NCI-H2196 treated with DMSO at 0.1 percent for 48 hours (cell line): ENCODE data around the gene DNAJB8.

ENCODE experiments used
- DNase-seq: peaks from one replicate; lab custom pipeline; 2025; ENCODE audit not compliant: unreplicated experiment; lab: John Stamatoyannopoulos, UW

The DNAJB8 gene

DNA sequence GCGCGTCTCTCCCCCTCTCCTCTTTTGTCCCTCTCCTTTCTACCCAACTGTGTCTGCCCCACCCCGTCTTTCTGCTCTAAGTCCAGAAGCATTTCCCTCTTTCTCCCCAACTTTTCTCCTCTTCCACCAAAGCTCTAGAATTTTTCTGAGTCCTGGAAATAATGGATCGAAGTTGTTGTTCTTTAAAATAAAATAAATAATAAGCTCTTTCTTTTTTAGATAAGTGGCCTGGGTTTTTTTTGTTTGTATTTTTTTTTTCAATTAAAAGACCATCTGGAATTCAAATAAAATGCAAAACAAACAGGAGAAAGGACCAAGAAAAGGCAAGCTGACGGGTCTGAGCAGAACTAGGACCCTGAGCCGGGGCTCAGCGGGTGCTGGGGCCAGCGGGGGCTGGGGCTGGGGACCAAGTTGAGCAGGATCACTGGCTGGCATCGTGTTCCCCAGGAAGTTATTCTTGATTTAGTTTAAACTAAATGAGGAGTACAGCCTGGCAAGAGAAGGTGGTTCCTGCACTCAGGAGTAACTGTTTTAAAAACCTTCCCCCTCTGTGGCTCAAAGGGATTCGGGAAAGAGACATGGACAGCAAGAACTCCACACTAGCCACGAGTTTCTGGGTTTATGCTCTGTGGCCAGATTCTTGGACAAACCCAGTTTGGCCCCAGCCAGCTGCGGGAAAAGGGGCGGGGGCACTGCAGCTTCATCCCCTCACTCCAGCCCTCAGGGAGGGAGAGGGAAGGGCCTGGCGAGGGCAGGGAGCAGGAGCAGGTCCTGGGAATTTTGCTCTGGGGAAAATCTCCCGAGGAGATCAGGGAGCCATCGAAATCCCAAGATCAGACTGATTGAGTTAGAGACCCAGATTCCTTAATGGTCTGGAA lies 18.0 kb upstream of the DNAJB8 start:
- no peak for DNase-seq

DNA sequence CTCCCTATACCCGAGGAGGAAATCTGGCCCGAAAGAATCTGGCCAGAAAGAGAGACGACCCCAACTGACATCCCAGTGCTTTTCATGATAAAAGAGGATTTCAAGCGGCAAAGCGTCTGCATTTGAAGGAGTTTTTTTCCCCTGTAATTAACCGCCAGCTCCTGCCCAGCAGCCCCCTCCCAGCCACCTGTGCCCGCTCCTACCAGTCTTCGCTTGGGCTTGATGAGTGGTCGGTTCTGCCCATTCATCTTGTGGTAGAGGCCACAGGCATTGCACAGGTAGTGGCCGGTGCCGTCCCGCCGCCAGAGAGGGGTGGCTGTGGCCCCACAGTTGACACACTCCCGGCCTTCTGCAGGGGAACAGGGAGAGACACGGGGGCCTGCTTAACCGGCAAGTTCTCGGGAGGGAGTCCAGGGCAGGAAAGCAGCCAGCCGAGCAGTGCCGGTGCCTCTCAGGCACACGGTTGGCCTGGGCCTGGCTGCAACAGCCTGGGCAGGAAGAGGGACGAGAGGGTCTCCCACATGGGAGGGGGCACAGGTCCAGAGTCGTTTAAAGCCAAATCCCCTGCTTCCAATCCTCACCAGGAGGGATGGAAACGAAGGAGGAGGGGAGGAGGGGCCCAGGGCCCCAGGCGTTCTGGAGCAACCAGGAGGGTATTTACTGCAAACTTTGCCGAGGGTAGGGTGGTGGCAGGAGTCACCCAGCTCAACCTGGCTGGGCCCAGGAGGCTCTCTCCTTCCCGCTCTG lies 17.1 kb upstream of the DNAJB8 start:
- DNase-seq: no peak

DNA sequence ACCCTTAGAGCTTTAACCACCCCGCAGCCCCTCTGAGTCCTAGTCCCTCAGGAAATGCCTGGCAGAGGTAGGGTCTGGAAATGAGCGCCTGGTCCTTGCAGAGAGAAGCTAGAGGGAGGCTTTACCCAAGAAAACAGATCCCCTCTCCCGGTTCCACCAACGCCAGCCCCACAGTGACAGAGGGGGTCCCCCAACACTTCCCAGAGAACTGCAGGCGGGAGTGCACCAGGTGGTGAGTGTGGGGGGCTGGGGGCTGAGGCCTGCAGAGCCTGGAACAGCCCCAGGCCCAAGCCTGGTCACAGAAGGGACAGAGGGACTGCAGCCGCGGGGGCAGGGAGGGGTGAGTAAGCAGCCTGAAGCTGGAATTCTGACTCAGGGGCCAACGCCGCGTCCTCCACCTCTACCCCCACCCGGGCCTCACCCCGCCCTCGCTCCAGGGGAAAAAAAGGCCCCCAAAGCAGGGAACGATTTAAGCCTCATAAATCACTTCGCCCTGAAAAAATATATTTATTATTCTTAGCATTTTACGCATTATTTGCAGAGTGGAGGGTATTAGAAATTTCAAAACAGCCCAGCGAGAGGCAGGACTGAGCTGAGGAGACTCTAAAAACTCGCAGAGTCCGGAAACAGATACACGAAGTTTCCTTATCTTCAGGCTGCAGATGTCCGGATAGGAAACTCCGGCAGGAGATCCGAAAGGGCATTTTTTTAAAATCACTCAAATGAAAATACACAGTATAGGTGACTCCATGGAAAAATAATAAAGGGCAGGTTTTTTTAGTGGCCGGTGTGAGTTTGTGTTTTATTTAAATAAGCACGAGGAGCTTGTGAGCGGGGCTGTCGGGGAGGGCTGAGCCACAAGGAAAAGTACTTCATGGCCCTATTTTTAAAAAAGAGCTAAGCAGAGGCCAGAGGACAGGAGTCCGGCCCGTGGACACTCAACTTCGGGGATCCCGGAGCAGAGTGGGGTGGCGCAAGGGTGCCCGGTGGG lies 16.3 kb upstream of the DNAJB8 start:
- no peak for DNase-seq

DNA sequence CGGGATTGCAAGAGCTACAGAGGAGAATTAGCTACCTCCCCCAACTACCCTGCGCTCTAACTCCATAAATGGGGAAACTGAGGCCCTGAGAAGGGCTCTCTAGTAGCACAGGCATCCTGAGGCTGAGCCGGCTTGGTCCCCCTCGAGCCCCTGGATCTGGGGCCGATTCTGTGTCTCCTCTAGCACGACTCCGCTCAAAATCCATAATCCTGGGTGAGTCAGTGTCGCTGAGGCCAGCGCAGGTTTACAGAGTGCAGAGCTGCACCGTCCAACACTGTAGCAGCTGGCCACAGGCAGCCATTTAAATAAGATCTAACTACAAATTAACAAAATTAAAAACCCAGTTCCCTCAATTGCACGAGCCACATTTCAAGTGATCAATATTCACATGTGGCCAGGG lies 15.5 kb upstream of the DNAJB8 start:
- no peak for DNase-seq

DNA sequence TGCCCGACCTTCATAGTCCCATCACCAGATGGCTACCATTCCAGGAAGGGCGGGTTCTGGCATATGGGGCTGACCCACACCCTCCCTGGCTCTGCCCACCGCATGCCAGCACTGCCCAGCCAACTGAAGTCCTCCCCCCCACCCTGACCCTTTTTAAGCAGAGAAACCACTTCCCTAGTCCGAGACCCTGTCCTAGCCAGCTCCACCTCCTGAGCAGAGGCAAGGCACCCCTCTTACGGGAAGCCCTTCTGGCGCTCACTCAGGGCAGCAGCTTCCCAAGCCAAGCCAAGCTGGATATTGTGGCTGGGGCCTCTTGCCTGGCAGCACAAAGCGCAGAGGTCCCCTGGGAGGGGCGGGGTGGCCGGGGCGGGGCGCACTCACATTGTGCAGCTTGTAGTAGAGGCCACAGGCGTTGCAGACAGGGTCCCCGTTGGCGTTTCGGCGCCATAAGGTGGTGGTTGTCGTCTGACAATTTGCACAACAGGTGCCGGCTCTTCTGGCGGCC lies 14.8 kb upstream of the DNAJB8 start:
- DNase-seq: no peak

DNA sequence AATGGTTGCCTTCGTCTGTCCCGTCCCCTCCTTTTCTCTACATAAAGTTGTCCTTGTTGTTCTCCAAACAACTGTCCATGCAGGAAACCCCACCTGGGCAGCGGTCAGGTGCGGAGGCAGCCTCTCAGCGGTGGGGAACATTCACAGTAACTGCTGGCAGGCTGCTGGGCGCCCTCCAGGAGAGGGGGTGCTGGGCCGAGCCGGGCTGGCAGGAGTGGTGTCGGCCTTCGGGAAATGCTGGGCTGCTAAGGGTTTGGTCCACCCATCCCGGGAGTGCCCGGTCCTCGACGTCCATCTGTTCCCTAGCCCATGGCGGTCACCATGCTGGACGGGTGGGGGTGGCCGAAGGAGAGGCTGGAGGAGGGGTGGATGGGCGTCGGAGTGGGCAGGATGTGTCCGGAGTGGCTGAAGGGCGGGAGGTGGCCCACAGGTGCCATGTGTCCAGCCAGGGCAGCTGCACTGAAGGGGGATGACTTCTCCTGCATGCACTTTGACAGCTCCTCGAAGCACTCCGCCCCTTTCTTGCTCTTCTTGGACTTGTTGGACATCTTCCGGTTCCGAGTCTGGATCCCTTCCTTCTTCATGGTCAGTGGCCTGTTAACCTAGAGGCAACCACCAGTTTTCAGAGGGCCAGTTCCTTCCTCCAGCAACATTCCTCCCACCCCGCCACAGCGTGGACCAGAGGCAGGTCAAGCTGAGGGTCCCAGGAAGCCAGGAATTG lies 14.2 kb upstream of the DNAJB8 start:
- no peak for DNase-seq

DNA sequence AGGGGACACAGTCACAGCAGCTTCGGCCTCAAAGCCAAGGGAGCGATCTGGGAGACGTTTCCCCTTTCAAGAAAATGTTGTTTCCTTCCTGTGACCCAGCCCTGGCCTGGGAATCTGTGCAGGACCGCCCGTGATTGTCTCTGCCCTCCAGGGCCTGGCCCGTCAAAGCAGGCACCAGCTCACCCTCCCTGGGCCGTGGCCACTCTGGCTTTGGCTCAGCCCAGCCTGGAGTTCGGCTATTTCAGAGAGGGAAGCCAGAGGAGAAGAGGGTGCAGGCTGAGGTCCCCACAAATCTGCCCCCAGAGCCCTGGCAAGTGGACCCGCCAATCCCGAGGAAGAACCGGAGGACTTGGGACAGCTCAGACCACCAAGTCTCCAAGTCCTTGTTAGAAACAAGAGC lies 13.6 kb upstream of the DNAJB8 start:
- DNase-seq: no peak

DNA sequence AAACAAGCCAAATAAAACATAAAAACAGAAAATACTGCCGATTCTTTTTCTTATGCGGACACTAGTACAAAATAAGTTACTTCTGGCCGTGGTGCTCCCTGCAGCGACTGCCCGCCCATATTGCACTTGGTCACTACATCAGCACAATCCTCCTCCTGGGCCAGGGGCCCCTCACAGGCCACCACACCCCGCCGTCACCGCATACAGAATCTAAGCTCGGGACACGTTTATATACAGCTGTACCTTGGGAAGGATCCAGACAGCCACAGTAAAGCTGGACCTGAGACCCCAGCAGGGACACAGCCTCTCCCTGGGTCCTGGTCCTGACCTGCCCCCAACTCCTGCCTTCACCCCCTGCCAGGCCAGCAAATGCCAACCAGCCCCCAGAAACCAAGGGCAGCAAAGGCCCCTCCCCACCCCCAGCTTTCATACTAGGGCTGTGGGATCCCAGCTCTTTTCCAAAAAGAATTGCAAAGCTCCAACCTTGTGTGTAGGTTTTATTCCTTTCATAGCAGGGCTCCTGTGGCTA lies 12.9 kb upstream of the DNAJB8 start:
- no peak for DNase-seq

DNA sequence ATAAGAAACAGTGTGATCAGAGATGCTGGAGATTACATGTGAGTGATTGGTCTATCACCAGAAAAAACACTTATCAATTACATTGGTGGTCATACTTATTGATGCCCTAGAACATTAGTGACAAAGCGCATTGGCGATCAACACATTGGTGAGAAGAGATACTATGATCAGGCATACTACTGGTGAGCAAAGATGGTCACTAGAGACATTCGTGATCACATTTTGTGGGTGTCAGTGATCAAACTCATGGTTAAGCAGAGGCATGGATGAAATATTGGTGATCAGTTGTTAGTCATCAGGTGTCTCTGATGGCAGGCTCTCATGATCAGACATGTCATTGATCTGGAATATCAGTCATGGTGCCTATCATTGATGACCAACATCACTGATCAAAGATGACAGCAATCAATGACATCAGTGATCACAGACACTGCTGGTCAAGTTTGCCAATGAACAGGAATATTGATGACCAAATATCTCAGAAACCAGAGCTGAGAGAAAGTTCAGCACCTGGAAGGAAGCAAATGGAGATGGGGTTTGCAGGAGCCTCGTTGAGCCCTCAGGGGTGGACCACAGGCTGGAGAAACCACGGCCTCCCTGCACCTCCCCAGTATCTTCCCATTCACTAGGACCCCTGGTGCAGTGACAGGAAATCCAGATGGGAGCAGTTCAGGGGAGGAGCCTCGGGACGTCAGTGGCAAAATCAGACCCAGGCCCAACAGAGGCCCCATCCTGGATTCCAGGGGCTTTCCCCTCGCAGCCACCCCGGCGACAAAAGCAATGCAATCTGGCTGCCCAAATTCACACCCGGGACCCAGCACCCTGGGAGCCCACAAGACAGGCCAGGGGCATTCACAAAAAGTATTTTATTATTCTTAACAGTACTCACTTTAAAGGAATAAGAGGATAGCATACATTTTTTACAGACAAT lies 12.2 kb upstream of the DNAJB8 start:
- DNase-seq: no peak

DNA sequence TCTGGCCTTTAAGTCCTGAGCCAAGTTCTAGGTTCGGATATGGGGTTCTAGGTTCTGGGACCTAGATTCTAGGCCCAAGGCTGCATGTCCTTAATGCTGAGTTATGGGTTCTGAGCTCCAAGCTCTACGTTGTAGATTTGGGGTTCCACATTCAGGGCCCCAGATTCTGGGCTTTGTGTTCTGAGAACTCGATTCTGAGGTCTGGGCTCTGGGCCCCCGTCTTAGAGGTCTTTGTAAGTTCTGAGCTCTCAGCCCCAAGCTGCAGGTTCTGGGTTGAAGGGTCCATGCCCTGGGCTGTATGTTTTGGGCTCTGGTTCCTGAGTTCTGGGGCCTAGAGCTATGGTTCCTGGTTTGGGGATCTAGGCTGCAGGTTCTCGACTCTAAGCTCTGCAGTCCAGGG lies 10.0 kb upstream of the DNAJB8 start:
- DNase-seq: no peak

DNA sequence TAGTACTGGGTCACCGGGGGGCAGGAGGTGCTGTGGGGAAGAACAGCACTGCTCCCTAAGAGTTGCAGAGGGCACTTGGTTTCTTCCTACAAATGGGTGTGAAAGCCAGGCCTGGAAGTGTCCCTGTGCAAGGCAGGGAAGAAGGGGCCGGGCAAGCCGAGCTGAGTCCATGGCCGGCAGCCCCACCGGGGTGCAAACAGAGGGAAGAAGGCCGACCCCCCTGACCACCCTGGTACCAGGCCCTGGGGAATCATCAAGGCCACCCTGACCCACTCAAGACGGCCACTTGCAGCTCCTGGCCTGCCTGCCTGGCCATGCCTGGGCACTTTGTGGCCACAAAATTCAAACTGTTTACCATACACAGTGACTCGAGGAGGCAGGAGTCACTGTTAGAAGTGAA lies 8.7 kb upstream of the DNAJB8 start:
- no peak for DNase-seq

DNA sequence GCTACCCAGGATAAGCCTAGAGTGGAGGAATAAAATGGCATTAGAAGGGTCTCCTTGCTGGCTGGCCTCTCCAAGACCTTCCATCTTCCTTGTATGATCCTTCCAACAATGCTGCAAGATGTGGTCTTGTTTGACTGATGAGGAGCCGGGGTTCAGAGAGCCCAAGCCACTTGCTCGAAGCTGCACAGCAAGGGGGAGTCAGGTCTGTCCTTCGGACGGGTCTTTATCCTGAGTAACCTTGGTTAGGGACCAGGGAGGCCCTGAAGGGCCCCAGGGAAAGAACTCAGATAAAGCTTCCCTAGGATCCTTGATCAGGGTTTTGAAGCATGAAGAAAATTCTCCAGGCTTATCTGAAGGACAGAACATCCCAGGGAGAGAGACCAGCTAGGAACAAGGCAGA lies 7.0 kb upstream of the DNAJB8 start:
- no peak for DNase-seq

DNA sequence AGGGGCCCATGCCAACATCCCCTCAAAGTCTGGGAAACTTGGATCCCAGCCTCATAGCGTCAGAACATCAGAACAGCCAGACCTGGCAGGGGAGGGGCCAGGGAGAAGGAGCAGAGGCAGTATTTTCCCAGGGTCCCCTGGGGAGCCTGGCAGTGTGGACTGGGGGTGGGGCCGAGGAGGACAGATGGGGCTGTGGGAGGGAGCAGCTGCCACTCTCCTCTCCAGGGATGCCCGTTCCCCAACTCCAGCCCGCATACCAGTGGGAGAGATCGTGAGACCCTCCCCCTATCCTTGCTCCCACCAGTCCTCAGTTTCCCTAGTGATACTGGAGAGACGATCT lies 6.5 kb upstream of the DNAJB8 start:
- no peak for DNase-seq

DNA sequence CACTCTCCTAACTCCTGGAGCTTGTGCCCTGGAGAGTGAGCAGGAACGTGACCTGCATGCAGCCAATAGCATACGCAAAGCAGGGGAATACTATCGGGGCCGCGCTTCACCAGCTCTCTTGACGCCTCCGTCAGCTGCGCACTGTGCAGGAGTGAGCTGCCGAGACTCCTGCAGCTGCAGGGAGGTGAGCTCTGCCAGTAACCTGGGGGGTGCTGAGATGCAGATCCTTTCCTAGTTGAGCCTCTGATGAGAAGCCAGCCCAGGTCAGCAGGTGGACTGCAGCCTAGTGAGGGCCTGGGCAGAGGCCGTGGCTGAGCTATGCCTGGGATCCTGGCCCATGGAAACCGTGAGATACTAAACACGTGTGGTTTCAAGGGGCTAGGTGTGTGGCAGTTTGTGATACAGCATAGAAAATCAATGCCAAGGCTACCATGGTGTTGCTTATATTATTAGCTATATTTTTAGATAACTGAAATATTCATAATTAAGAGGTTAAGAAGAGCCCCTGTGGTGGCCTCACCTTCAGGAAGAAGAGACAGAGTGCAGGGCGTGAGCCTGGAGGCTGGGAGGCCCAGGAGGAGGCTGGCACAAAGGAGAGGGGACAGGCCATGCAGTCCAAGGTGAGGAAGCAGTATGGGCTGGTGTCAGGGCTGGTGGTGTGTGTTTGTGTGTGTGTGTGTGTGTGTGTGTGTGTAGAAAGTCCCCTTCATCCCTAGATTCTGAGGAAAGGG lies 5.9 kb upstream of the DNAJB8 start:
- no peak for DNase-seq

DNA sequence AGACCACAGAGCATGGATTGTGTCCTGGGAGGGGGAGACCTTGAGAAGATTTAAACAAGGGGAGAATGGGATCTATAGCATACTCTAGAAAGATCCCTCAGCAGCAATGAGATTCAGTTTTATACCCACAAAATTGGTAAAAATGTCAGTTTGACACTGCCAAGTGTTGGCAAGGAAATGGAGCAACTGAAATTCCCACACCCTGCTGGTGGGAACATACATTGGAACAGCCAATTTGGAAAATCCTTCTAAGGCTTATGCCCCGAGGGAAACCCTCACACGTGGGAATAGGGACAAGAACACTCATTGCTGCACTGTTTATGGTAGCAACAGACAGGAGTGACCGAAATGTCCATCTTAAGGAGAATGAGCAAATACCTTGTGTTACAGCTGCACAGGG lies 5.0 kb upstream of the DNAJB8 start:
- DNase-seq: no peak

DNA sequence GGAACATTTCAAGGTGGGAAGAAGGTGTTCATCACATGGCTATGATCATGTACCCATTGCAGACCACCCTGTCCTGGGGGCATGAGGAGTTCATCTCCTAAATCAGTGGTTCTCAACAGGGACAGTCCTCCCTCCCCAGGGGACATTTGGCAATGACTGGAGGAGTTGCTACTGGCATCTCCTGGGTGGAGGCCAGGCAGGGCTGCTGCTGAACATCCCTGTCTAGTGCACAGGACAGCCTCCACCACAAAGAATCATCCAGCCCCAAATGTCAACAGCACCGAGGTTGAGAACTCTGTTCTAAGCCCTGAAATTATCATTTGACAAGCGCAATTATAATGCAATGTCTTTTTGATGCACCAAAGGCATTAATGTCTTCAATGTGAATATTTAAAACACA lies 4.4 kb upstream of the DNAJB8 start:
- no peak for DNase-seq

DNA sequence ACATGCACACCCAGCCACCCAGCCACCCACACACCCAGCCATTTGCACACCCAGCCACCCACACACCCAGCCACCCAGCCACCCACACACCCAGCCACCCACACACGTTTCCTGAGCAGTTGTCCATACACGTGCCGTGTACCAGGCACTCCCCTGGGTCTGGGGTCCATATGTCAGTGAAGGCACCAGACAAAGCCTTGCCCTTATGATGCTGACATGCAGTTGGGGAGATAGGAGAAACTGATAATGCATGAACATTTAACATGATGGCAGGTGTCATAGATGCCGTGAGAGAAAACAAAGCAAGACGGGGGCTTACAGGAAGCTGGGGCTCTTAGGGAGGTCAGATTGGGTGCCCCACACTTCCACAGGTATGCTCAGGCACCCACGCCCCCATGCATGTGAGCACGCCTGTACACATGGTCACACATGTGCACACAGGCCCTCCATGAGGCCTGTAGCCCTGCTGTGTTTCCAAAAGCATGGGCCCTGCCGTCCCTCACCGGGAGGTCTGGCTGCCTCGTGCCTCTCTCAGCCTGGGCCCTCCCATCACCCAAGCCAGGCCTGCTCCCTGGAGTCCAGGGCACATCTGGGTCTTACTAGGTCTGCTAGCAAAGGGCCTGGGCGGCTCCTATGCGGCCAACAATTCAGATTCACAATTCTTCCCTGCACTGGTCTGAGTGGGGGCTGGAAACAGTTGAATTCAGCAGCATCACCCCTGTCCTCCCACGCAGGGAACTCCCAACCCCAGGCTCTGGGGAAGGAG lies 3.6 kb upstream of the DNAJB8 start:
- no peak for DNase-seq

DNA sequence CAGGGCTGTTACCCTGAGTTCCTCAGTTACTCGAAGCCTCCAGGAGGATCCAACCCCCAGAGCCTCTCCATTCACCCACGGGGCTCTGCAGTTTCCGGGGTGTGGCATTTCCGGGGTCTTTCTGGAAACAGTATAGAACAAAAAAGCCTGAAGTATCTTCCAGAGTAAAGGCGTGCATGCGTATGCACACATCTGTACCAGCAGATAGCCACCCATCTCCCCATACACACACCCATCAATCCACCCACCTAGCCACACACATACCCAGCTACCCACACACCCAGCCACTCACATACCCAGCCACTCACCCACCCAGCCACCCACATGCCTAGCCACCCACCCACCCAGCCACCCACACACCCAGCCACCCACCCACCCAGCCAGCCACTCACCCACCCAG lies 2.9 kb upstream of the DNAJB8 start:
- no peak for DNase-seq
